GM15510 (cell line): ENCODE data around the gene ARNT2.

Source experiments
- POLR2A ChIP-seq: IDR thresholded peaks from 3 replicates; pipeline ENCODE4 v1.6.1; 2011; ENCODE audit warnings: borderline replicate concordance; ENCODE audit not compliant: insufficient read length; ENCODE audit errors: extremely low read depth

ARNT2 gene

DNA sequence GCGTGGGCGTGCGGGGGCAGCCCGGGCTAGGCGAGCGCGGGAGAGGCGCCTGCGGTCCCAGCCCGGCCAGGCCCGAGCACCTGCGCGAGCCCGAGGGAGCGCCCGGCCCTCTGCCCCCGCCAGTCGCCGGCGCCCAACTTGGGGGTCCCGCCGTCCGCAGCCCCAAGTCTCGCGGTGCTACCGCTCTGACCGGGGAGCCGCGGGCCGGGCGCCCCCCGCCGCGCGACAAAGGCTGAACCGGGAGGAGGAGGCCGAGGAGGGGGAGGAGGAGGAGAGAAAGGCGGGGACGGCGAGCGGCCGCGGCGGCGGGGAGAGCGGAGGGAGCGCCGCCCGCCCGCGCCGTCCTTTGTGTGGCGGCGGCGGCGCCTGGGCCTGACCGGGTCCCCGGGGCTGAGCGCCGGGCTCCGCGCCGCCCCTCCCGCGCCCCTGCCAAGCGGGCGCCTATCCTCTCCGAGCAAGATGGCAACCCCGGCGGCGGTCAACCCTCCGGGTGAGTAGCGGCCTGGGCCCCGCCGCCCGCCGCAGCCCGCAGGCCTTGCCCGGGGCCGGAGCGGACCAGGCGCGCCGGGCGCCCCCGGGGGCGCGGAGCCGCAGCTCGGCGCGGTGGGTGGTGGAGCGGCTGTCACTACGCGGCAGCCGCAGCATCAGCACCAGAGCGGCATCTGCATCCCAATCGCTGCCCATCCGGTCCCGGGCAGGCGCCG, at the start of gene ARNT2:
Gene ARNT2 (plus strand): TSS at position 326 of the 704 bp plus-strand sequence. CDS start 134 bp downstream, at position 460.
- no peak for TF ChIP-seq POLR2A

DNA sequence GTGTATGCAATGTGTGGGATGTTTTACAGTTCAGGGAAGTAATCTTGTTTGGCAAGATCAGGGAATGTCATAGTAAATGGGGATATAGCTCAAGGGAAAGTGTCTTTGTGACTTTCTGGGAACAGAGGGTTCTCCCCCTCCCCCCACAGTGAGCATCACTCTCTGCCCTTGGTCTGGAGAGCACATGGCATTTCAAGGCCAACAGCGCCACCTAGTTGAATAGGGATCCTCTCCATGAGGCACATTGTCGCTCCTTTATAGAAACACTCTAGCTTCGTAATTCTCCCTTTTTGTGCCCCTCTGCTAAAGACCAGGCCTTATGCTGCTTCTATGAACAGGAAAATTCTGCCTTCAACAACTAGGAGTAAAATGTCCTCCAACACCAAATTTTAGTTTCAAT, 37.1 kb upstream of the ARNT2 start:
- TF ChIP-seq POLR2A, result no peak

DNA sequence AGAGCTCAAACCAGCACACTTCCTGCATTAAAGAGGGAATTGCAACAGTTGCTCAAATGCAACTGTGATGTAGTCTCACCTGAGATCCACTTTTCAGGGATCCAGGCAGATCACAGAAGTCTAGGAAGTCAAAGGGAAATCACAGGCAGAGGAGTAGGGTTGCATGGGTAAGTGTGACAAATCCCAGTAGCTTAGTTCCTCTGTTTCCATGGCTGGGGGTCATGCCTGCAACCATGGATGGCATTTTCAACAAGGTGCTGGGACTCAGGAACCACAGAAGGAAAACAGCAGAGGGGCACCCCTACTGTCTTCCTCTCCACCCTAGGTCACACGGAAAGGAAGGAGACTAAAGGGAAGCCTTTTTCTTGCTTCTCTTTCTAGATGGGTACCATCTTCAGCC, 36.5 kb upstream of the ARNT2 start:
- TF ChIP-seq POLR2A, result no peak

DNA sequence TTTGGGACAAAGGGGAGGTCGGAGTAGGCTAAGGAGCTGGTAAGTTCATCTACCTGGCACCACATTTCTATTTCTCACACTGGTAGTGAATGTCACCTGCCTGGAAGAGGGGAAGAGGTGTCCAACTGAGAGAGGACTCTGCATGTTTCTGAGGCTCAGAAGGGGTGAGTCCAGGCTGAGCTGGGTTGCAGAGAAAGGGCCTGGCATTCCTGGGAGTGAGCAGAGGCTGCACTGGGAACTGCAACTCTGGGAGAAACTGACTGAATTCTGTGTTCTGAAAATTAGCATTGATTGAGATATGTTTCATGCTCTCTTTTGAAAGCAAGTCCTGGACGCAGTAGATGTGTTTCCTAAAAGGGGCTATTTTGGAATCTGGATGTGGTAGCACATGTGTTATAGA, 32.3 kb upstream of the ARNT2 start:
- no peak for TF ChIP-seq POLR2A

DNA sequence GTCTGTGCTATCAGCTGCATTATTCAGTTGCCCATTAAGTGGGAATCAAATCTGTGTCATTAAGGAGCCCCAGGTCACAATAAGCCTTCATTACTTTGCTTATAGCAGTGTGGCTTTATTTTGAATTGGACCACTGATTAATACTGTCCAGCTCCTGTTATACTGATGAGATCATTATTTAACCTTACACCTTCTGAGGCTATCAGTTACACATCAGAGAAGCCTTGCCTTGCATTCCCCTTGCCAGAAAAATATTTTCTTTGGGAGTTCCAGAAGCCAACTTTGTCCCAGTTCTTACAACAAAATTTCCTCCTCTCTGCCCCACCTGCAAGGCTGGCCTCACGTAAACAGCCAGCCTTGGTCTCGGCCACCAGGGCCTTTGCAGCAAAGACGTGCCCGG, 29.7 kb upstream of the ARNT2 start:
- no peak for TF ChIP-seq POLR2A

DNA sequence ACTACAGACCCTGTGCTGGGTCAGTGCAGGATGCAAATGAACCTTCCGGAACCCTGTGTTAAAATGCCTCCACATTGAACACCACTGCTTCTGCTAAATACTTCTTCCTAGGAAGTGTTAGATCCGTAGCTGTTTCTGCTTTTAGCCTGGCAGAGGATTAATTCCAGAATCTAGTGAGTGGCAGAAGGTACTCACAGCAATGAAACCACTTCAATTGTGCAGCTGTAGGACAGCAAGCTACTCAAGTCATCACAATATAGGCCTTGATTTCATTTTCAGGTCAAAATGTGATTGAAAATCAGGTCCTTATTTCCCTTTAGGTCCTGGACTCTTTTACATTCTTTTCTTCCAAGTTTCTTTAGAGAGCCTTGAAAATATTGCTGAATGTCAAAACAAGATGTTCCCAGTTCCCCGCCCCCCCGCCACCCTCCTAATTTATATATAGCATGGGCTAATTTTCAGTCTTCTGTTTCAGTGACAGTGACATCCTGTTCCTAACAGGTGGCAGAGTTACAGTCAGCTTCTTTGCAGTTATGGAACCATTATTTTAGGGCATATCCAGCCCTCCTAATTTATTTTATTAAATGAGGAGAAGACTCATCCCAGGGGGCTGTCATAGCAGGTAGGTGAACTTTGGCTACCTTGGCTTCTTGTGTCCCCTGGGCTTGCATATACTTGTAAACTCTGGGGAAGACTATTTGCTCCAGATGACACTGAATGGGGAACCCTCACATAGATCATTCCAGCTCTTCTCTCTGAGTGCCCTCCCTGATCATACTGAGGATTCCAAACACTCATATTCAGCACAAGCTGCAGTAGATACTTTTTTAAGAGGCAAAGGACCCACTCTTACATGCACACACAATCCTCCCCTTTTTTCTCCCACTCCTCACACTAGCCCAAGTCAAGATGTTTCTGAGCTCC, 28.0 kb upstream of the ARNT2 start:
- TF ChIP-seq POLR2A, result no peak

DNA sequence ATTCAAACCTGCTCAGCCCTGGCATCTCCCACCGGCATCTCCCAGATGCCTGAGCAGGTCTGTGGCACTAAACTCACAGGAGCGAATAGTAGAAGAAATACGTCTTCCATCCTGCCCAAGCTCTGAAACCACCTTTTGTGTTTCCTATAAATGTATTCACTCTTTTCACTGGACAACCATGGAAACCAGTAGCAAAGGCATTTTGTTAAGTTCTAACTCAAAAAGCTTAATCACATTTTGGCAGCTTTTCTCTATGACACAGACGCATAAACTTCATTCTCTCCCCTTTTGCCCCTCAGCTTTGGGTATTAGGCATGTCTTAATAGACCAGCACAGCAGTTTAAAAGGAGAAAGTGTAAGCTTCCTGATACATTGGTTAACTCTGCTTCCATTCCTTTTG, 24.5 kb upstream of the ARNT2 start:
- TF ChIP-seq POLR2A, result no peak

DNA sequence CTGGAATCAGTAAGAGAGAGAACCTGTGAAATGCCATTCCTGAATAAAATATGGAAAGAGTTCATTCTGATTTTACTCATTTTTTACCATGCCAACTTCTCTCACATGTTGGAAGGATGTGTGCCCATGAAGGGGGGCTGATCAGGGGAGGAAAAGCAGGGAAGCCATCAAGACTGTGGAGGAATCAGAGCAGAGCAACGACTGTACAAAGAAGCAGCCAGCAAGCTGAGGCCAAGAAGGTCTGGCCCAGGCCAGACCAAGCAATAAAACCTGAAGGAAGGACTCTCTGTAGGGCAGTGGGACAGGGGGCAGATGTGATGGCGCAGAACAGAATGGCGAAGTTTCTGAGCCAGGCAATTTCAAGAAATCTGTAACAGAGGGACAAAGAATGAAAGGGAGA, 24.0 kb upstream of the ARNT2 start:
- TF ChIP-seq POLR2A, result no peak

DNA sequence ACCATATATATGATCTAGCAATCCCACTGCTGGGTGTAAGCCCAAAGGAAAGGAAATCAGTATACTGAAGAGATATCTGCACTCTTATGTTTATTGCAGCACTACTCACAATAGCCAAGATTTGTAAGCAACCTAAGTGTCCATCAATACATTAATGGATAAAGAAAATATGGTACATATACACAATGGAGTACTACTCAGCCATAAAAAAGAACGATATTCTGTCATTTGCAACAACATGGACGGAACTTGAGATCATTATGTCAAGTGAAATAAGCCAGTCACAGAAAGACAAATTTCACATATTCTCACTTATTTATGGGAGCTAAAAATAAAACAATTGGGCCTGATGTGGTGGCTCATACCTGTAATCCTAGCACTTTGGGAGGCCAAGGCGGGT, 21.9 kb upstream of the ARNT2 start:
- TF ChIP-seq POLR2A, result no peak

DNA sequence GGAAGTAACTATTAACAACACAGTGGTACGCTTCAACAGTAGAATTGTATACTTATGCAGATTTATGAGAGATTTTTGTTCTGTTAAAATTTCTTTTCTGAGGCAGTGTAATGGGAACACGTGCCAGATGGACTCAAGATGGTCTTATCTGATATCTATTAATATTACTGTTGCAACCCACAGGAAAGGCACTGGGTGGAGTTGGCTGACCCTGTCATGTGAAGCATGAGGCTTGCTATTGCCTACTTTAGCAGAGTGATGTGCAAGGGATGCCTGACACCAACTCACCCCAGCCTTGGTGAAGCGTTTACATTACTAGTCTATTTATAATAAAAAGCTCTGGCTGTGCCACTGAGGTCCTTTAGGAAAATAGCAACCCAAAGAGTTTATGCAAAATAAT, 19.8 kb upstream of the ARNT2 start:
- TF ChIP-seq POLR2A, result no peak

DNA sequence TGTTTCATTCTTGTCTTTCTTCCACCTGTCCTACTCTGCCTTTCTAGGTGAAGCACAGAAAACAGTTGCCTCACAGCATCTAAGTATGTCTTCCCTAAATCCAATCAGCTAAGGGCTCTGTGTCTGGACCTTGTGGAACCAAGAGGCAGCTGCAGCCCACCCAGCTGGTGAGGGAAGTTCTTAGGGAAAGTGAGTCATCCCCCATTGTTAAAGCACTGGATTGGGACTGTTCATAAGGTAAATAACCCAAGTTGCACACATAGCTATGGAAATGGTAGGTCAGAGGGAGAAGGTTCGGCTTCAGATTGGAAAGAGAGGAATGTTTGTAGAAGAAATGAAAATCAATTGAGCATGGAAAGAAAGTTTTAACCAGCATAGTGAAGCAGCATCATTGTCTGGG, 18.0 kb upstream of the ARNT2 start:
- no peak for TF ChIP-seq POLR2A

DNA sequence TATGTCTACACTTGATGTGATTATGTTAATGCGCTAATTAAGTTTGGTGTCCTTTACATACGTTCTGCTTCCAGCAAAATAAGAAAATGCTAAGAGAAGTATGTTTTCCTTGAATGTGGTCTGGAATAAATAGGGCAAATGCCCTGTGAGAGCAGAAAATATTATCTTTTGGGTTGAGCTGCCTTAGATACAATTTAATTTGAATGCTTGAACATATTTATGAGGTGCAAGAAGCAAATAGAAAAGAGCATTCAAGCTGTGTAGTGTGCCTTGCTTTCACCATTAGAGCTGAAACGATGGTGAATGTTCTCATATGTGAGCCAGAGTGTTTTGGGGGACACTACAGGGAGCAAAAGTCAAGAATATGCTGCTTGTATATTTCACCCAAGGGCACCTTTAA, 15.9 kb upstream of the ARNT2 start:
- no peak for TF ChIP-seq POLR2A

DNA sequence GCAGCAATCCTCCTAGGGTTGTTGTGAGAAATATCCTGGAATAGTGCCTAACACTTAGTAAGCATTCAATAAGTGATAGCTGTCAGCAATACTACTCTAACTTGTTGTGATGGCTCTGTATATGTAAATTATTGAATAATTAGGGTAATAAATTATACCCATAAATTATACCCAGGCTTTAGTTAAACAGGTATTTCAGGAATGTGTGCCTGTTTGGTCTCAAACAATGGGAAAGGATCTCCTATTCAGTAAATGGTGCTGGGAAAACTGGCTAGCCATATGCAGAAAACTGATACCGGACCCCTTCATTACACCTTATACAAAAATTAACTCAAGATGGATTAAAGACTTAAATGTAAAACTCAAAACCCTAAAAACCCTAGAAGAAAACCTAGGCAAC, 14.8 kb upstream of the ARNT2 start:
- no peak for TF ChIP-seq POLR2A

DNA sequence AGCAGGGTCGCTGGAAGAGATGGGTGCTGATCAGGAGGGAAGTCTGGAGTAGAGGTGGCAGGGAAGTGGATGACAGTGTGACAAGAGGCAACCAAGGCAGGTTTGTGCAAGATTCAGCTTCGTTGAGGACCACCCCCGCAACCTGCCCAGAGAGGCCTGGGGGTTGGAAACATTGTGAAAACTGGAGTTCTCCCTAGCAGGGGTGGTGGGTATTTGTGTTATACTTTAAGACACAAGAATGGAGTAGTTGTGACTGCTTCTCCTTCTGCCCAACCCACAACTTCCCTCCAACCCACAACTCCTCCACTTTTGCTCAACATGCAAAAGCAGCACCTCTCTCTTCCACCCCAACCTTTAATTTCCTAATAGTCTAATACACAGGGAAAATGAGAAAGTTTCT, 8.6 kb upstream of the ARNT2 start:
- no peak for TF ChIP-seq POLR2A

DNA sequence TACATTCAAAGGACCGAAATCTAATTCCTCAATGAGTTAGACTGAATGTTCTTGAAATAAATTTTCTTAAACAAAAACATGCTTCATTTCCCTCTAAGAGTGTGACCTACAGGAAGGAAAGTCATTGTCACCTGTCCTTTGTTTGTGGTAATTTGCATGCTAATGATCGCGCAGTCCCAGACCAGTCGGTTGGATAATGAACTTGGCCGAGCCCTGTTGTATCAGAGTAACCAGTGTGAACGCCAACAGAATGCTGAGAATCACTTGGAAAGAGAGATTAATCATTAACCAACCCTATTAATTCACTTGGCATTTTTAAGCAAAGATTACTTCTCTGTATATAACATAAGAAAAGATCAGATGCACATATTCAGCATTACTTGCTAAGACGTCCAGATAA, 8.1 kb upstream of the ARNT2 start:
- no peak for TF ChIP-seq POLR2A

DNA sequence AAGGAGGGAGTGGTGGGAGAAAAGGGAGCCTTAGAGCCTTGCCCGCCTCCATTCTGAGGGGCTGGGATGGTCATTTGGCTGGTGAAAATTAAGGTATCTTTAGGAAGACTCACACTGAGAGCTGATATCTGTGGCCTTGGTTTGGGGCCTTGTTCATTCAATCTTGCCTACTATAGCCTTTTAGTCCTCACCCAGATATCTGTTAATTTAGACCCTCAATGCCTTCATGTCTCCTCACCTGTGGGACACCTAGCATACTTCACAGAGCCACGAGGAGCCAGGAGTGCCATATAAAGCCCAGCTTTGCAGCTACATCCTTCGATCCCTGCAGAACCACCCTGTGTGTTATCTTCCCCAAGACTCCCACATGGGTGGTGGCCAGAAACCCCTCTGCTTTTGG, 4.7 kb upstream of the ARNT2 start:
- TF ChIP-seq POLR2A, result no peak

DNA sequence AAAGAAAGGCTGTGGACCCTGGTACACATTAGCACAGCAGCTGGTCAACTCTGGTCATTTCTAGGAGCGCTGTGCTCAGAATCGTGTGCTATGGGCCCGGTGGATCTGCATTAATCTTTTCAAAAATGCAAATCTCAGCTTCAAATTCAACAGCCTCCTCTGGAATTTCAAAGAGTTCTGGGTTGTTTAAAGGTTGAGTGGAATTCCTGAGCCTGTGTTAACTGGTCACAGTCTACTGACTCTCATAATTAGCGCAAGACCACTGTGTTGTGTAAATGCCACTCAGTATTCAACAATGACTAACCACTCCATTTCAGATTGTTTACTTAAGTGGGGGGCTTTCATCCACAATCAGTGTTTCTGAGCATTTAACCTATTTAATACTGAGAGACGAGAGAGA, 2.7 kb upstream of the ARNT2 start:
- TF ChIP-seq POLR2A, result no peak

DNA sequence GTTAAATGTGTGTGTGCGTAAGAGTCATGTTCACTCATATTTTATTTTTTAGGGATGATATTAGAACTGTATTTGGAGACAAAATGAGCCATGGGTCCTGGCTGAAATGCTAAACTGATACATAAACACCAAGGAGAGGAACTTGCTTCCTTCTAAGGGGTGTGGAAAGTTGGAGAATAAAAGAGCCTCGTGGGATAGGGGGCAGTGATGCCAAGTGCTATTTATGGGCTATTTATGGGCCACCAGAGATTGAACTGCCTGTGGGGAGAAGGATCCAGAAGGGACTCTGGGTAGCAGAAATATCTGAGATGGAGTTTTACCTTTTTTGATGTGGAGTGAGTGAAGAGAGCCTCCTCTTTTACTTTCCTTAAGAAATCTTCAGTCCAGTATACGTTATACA, 1.8 kb upstream of the ARNT2 start:
- no peak for TF ChIP-seq POLR2A
